ENCODE measurements around the gene AFF3.

AFF3 gene

DNA sequence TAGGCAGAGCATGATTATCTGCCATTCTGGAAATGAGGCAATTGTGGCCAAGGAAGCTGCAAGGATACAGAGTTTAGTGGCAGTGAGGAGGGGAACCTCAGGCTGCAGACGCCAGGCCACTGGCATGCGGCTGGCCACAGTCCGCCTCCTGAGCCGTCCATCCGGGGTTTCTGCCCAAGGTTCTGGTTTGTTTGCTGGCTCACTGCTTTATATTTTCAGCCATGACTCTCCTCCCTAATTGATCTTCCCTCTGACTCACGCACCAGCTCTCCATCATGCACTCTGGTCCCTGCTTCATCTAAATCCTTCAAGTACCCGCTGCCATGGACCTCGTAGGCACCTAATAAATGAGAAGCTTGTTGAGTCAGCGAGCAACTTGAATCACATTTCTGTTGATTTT, 544.8 kb downstream of the AFF3 start:
- no peaks in the 10 kb centered on the region for H3K9me3 ChIP-seq (ENCODE audit: low read length)
- no peaks in the 10 kb centered on the region for H3F3A ChIP-seq (ENCODE audit: insufficient read depth, low read length)
- TF ChIP-seq EZH2 (IDR thresholded peaks at IDR 0.05; ENCODE audit: borderline replicate concordance, low read length) = no peak
- TF ChIP-seq, protein P1, sequence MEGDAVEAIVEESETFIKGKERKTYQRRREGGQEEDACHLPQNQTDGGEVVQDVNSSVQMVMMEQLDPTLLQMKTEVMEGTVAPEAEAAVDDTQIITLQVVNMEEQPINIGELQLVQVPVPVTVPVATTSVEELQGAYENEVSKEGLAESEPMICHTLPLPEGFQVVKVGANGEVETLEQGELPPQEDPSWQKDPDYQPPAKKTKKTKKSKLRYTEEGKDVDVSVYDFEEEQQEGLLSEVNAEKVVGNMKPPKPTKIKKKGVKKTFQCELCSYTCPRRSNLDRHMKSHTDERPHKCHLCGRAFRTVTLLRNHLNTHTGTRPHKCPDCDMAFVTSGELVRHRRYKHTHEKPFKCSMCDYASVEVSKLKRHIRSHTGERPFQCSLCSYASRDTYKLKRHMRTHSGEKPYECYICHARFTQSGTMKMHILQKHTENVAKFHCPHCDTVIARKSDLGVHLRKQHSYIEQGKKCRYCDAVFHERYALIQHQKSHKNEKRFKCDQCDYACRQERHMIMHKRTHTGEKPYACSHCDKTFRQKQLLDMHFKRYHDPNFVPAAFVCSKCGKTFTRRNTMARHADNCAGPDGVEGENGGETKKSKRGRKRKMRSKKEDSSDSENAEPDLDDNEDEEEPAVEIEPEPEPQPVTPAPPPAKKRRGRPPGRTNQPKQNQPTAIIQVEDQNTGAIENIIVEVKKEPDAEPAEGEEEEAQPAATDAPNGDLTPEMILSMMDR (IDR thresholded peaks at IDR 0.05; ENCODE audit: low read length) = no peak
- H3K27ac ChIP-seq (ENCODE audit: low read depth, low read length, poor library complexity, severe bottlenecking) = no peak overlapping the region
- H3K9me2 ChIP-seq (ENCODE audit: low read depth, low read length) = no peaks in the 10 kb centered on the region
- no peak overlapping the region for H3K4me2 ChIP-seq (ENCODE audit: low read length)
- no peaks in the 10 kb centered on the region for H3K27me3 ChIP-seq (ENCODE audit: insufficient read depth, low read length)
- no peaks in the 10 kb centered on the region for H4K20me1 ChIP-seq (ENCODE audit: insufficient read depth, low read length)
- H3K36me3 ChIP-seq (ENCODE audit: insufficient read depth, low read length) = peaks cover 75% of the 10 kb centered on the region
- H3K9ac ChIP-seq (ENCODE audit: low read length) = no peak overlapping the region
- H3K79me2 ChIP-seq (ENCODE audit: insufficient read depth, low read length) = no peaks in the 10 kb centered on the region
- no peak overlapping the region for H2AFZ ChIP-seq (ENCODE audit: low read length)
- no peak overlapping the region for H3K4me3 ChIP-seq (ENCODE audit: low read depth, low read length, poor library complexity, severe bottlenecking)
- H3K4me1 ChIP-seq (ENCODE audit: insufficient read depth, low read length, severe bottlenecking) = peaks cover 21% of the 10 kb centered on the region

DNA sequence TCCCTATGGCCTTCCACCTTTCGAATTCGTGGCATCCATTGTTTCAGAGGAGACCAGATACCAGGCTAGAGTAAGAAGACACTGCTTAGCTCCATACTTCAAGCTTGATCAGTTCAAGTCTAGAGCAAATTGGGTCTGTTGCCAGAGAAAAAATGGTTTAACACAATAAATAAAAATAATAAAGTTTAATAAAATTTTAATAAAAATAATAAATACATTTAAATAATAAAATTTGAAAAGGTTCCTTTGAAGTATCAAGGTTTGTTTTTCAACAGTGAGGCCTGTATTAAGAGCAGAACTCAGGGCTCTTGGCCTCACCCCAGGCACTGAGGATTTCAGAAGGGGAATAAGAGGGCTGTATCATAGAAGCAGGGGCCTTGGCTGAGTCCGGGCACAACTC, 547.0 kb downstream of the AFF3 start:
- H3K36me3 ChIP-seq (ENCODE audit: insufficient read depth, low read length) = peaks cover 75% of the 10 kb centered on the region

DNA sequence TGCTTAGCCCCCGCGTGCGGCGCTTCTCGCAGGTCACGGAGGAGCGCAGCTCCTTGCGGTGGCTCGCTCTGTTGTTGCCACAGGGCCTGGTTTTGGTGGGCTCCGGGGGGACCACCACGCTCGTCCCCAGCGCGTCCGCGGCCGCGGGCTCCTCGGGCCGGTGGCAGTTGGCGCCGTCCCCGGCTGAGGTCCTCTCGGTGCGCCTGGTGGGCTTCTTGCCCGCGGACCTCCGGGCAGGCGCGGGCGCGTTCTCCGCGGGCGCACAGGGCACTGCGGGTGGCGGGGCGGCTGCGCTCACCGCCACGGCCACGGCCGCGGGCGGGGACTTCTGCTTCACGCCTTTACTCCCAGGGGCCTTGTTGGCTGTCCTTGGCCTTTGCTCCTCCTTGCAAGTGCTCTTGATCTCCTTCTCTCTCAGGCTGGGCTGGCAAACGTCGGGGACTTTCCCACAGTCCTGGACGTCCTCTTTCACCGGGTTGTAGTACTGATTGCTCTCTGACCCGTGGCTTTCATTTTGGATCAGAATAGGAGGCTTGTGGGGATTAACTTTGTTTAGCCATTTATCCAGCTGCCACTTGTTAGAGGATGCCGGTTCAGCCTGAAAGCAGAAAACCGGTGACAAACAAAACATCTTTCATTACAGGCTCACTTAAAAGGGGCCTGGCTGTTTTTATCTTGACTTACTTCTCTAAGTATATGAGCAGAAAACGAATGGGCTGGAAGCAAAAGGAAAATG, 548.5 kb downstream of the AFF3 start:
- Histone ChIP-seq H2AFZ (ENCODE audit: low read length) (no peak overlapping the region), H3K36me3 (ENCODE audit: insufficient read depth, low read length) (peaks cover 78% of the 10 kb centered on the region)
- TF ChIP-seq EZH2 (IDR thresholded peaks at IDR 0.05; ENCODE audit: borderline replicate concordance, low read length) = no peak

More for the DNA sequence above, 547.0 kb downstream of the AFF3 start:
- no peak overlapping the region for H2AFZ ChIP-seq (ENCODE audit: low read length)
- H3K4me2 ChIP-seq (ENCODE audit: low read length) = no peak overlapping the region
- H3K9ac ChIP-seq (ENCODE audit: low read length) = no peak overlapping the region
- no peaks in the 10 kb centered on the region for H4K20me1 ChIP-seq (ENCODE audit: insufficient read depth, low read length)
- no peaks in the 10 kb centered on the region for H3F3A ChIP-seq (ENCODE audit: insufficient read depth, low read length)
- H3K79me2 ChIP-seq (ENCODE audit: insufficient read depth, low read length) = no peaks in the 10 kb centered on the region
- H3K9me3 ChIP-seq (ENCODE audit: low read length) = no peaks in the 10 kb centered on the region
- H3K27me3 ChIP-seq (ENCODE audit: insufficient read depth, low read length) = no peaks in the 10 kb centered on the region
- no peak overlapping the region for H3K4me3 ChIP-seq (ENCODE audit: low read depth, low read length, poor library complexity, severe bottlenecking)
- H3K27ac ChIP-seq (ENCODE audit: low read depth, low read length, poor library complexity, severe bottlenecking) = peak overlapping the region; percentile 75
- TF ChIP-seq, protein P1 (IDR thresholded peaks at IDR 0.05; ENCODE audit: low read length) = no peak
- no peak for TF ChIP-seq EZH2 (IDR thresholded peaks at IDR 0.05; ENCODE audit: borderline replicate concordance, low read length)
- H3K4me1 ChIP-seq (ENCODE audit: insufficient read depth, low read length, severe bottlenecking) = peaks cover 21% of the 10 kb centered on the region
- no peaks in the 10 kb centered on the region for H3K9me2 ChIP-seq (ENCODE audit: low read depth, low read length)

DNA sequence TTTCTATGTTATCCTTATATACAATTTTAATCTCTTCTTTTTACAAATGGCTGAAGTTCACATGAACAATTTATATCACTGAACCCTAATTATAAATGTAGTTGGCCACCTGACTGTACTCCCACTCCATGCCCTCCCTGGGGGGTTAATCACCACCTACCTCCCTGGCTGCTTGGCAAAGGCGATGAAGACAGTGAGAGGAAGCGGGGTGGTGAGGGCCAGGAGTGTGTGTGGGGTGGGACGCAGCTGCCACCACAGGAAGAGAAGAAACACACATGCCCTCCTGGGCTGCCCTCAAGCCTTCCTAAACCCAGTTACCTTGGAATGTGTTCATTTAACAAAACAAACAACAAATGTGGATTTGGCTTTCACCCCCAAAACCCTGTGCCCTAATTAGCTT, 565.6 kb downstream of the AFF3 start:
- Histone ChIP-seq H2AFZ (ENCODE audit: low read length) (no peak overlapping the region), H3K4me1 (ENCODE audit: insufficient read depth, low read length, severe bottlenecking) (no peaks in the 10 kb centered on the region), H3K27ac (ENCODE audit: low read depth, low read length, poor library complexity, severe bottlenecking) (no peak overlapping the region), H3K9me2 (ENCODE audit: low read depth, low read length) (no peaks in the 10 kb centered on the region), H4K20me1 (ENCODE audit: insufficient read depth, low read length) (no peaks in the 10 kb centered on the region), H3K4me3 (ENCODE audit: low read depth, low read length, poor library complexity, severe bottlenecking) (no peak overlapping the region), H3F3A (ENCODE audit: insufficient read depth, low read length) (no peaks in the 10 kb centered on the region), H3K36me3 (ENCODE audit: insufficient read depth, low read length) (peaks cover 85% of the 10 kb centered on the region), H3K9me3 (ENCODE audit: low read length) (no peaks in the 10 kb centered on the region), H3K4me2 (ENCODE audit: low read length) (no peak overlapping the region), H3K27me3 (ENCODE audit: insufficient read depth, low read length) (no peaks in the 10 kb centered on the region), H3K9ac (ENCODE audit: low read length) (no peak overlapping the region), H3K79me2 (ENCODE audit: insufficient read depth, low read length) (no peaks in the 10 kb centered on the region)
- TF ChIP-seq, protein P1 (IDR thresholded peaks at IDR 0.05; ENCODE audit: low read length) = no peak
- TF ChIP-seq EZH2 (IDR thresholded peaks at IDR 0.05; ENCODE audit: borderline replicate concordance, low read length) = no peak

More for the DNA sequence above, 548.5 kb downstream of the AFF3 start:
- Histone ChIP-seq H3K9ac (ENCODE audit: low read length) (no peak overlapping the region), H3K4me2 (ENCODE audit: low read length) (no peak overlapping the region), H3F3A (ENCODE audit: insufficient read depth, low read length) (no peaks in the 10 kb centered on the region), H3K79me2 (ENCODE audit: insufficient read depth, low read length) (no peaks in the 10 kb centered on the region), H3K9me3 (ENCODE audit: low read length) (no peaks in the 10 kb centered on the region), H3K27ac (ENCODE audit: low read depth, low read length, poor library complexity, severe bottlenecking) (no peak overlapping the region), H4K20me1 (ENCODE audit: insufficient read depth, low read length) (no peaks in the 10 kb centered on the region), H3K4me1 (ENCODE audit: insufficient read depth, low read length, severe bottlenecking) (peaks cover 21% of the 10 kb centered on the region), H3K9me2 (ENCODE audit: low read depth, low read length) (no peaks in the 10 kb centered on the region), H3K4me3 (ENCODE audit: low read depth, low read length, poor library complexity, severe bottlenecking) (no peak overlapping the region), H3K27me3 (ENCODE audit: insufficient read depth, low read length) (no peaks in the 10 kb centered on the region)

Measured in OCI-LY1 (cell line).